ENCODE data around the gene SLC35G6.

SLC35G6 gene

GRCh38 chr17:7502171-7502847, 21.1 kb downstream of the SLC35G6 start:
- no peak for TF ChIP-seq CTCF (conservative IDR thresholded peaks at IDR 0.05; ENCODE audit: low read length)
- DNase-seq (ENCODE audit: low read depth): no peak
- no peak overlapping the region for H3K4me3 ChIP-seq (ENCODE audit: low read length)

- DNase-seq (ENCODE audit: low read depth): no peak
- TF ChIP-seq CTCF (conservative IDR thresholded peaks at IDR 0.05; ENCODE audit: low read length): no peak
- no peak overlapping the region for H3K4me3 ChIP-seq (ENCODE audit: low read length)
These were observed 21.7 kb downstream of the SLC35G6 start for GRCh38 chr17:7502987-7503386.

GRCh38 chr17:7503521-7503920, 22.3 kb downstream of the SLC35G6 start:
- no peak overlapping the region for H3K4me3 ChIP-seq (ENCODE audit: low read length)
- TF ChIP-seq CTCF (conservative IDR thresholded peaks at IDR 0.05; ENCODE audit: low read length): no peak
- no peak for DNase-seq (ENCODE audit: low read depth)

GRCh38 chr17:7508145-7508544, 26.9 kb downstream of the SLC35G6 start:
- TF ChIP-seq CTCF (conservative IDR thresholded peaks at IDR 0.05; ENCODE audit: low read length): no peak
- no peak for DNase-seq (ENCODE audit: low read depth)
- no peak overlapping the region for H3K4me3 ChIP-seq (ENCODE audit: low read length)

- no peak for DNase-seq (ENCODE audit: low read depth)
- no peak overlapping the region for H3K4me3 ChIP-seq (ENCODE audit: low read length)
- no peak for TF ChIP-seq CTCF (conservative IDR thresholded peaks at IDR 0.05; ENCODE audit: low read length)
These were observed 27.6 kb downstream of the SLC35G6 start for GRCh38 chr17:7508846-7509245.

GRCh38 chr17:7509937-7510336, 28.7 kb downstream of the SLC35G6 start:
- DNase-seq (ENCODE audit: low read depth): no peak
- TF ChIP-seq CTCF (conservative IDR thresholded peaks at IDR 0.05; ENCODE audit: low read length): no peak
- H3K4me3 ChIP-seq (ENCODE audit: low read length): no peak overlapping the region

- no peak for DNase-seq (ENCODE audit: low read depth)
These were observed 29.9 kb downstream of the SLC35G6 start for GRCh38 chr17:7511108-7511507.

More at GRCh38 chr17:7511108-7511507, 29.9 kb downstream of the SLC35G6 start:
- no peak for TF ChIP-seq CTCF (conservative IDR thresholded peaks at IDR 0.05; ENCODE audit: low read length)
- no peak overlapping the region for H3K4me3 ChIP-seq (ENCODE audit: low read length)
